ENCODE data around the gene PAX5.

- no peak for TF ChIP-seq CTCF (IDR thresholded peaks at IDR 0.05; ENCODE audit: low read depth, low read length, poor library complexity, severe bottlenecking)
- no peak for TF ChIP-seq EZH2phosphoT487 (IDR thresholded peaks at IDR 0.05; ENCODE audit: borderline replicate concordance, low read length)
Measured at GRCh38 chr9:36881316-36881715, 152.8 kb downstream of the PAX5 start.

Measured in DOHH2 (cell line).